Spinal cord (tissue), 10 donors: ENCODE data around the gene PTDSS2. TPM values are rescaled to one million over a fixed set of nuclear protein-coding genes. Genes with fewer than 3 reads are reported as not detected.
A peak's percentile ranks its signal among the peaks of the same experiment; 100 is the strongest.

ENCODE experiments used
- DNase-seq, 6 donors: peaks; one replicate each; pipeline versions ENCODE4 v3.0.0 to v3.0.0-alpha.2; 2013 to 2015; ENCODE audit warnings: low spot score in 6 of 6, low read depth in 4 of 6
- H3K27ac ChIP-seq: one replicate; pipeline ENCODE4 v1.5.1; 2013; ENCODE audit warnings: low read depth, low read length, control low read depth
- H3K27me3 ChIP-seq: one replicate; pipeline ENCODE4 v1.6.1; 2013; ENCODE audit warnings: low read length; ENCODE audit not compliant: control insufficient read depth, insufficient read depth
- H3K36me3 ChIP-seq: one replicate; pipeline ENCODE4 v1.6.1; 2013; ENCODE audit warnings: low read length; ENCODE audit not compliant: control insufficient read depth, insufficient read depth
- H3K4me1 ChIP-seq: one replicate; pipeline ENCODE4 v1.6.1; 2013; ENCODE audit warnings: low read length; ENCODE audit not compliant: control insufficient read depth, insufficient read depth
- H3K4me3 ChIP-seq: one replicate; pipeline ENCODE4 v1.5.1; 2013; ENCODE audit warnings: low read depth, low read length, control low read depth
- H3K9me3 ChIP-seq: one replicate; pipeline ENCODE4 v1.6.1; 2013; ENCODE audit warnings: low read length; ENCODE audit not compliant: control insufficient read depth, insufficient read depth
- WGBS: methylation state at CpG from one replicate; pipeline ENCODE4 v1.1.5; 2013; ENCODE audit warnings: missing lambda C conversion rate; ENCODE audit not compliant: insufficient coverage; 5-methylcytosine and 5-hydroxymethylcytosine counted together
- polyA plus RNA-seq, 2 donors: library from polyadenylated mRNA; unstranded; fragments of 120-200 nt; gene quantifications; one replicate each; pipeline ENCODE4 v1.2.1, GENCODE V29; 2013; ENCODE audit not compliant: insufficient read length in 2 of 2
- total RNA-seq, 2 donors: library from RNA; depleted of rRNA in 1 of 2; stranded (reverse); fragments of 120-200 nt in 1 of 2; fragments of >200 nt in 1 of 2; gene quantifications; one replicate each; pipeline versions ENCODE4 v1.2.3 to v1.2.4, GENCODE V29; 2013 to 2014
- donor health status: healthy.

The PTDSS2 gene
- total and polyA plus RNA-seq, 4 donors: 17.9 to 62.7 (median 40.2) TPM

GRCh38 chr11:447923-448731 is 2.0 kb upstream of the PTDSS2 start:
- no peaks in the 10 kb centered on the region for H3K9me3 ChIP-seq
- H3K36me3 ChIP-seq: peaks cover 19% of the 10 kb centered on the region
- H3K4me1 ChIP-seq: peaks cover 44% of the 10 kb centered on the region
- H3K4me3 ChIP-seq: peak overlapping the region; percentile 77
- whole genome bisulfite sequencing: under 1% methylated on average over 51 of the region's 55 CpGs
- H3K27ac ChIP-seq: peak overlapping the region; percentile 98
- DNase-seq: peak; percentile 71 to 97 (median 88)
- H3K27me3 ChIP-seq: no peaks in the 10 kb centered on the region

DNA sequence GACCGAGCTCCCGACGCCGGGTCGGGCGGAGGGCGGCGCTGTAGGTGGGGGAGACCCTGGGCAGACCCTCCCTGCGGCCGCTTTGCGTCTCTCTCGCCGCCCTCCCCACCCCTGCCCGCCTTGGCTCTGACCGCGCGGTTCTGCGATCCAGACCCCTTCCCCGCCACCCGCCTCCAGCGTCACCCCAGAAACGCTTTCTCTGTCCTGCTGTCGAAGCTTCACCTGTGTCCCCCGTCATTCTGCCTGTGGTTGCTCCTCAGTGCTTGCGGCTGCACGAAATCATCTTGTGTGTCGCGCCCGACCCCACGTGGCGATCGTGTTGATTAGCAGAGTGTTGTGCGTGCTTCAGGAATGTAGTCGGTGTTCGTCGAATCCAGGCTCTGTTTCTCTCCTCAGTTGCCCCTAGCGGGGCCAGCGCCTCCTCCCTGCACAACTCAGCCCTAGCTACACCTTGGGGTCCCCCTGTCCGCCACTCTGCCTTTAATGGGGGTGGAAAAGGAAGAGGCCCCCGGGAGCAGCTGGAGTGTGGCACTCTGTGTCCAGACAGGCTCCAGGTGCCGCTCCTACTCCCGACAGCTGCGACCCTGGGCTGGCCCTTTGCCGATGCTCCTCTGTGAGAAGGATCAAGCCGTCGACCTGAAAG is 851 bp downstream of the PTDSS2 start:
- no peak overlapping the region for H3K27ac ChIP-seq
- H3K27me3 ChIP-seq: no peaks in the 10 kb centered on the region
- H3K9me3 ChIP-seq: no peaks in the 10 kb centered on the region
- H3K4me1 ChIP-seq: peaks cover 40% of the 10 kb centered on the region
- peak in 3 of 6 donors; percentile 37 to 86 (median 76) for DNase-seq
- WGBS: 2% methylated on average over 36 of the region's 46 CpGs
- peaks cover 46% of the 10 kb centered on the region for H3K36me3 ChIP-seq
- H3K4me3 ChIP-seq: peak overlapping the region; percentile 90

- DNase-seq: no peak
- no peaks in the 10 kb centered on the region for H3K9me3 ChIP-seq
- H3K27ac ChIP-seq: no peak overlapping the region
These were observed 1.7 kb downstream of the PTDSS2 start for GRCh38 chr11:451738-452137.

GRCh38 chr11:452203-452744 is 2.2 kb downstream of the PTDSS2 start:
- Histone ChIP-seq H3K9me3 (no peaks in the 10 kb centered on the region), H3K27me3 (no peaks in the 10 kb centered on the region), H3K4me1 (peaks cover 37% of the 10 kb centered on the region), H3K36me3 (peaks cover 58% of the 10 kb centered on the region), H3K27ac (no peak overlapping the region), H3K4me3 (no peak overlapping the region)
- no peak for DNase-seq
- 89% methylated on average over 11 of the region's 12 CpGs for WGBS

More at GRCh38 chr11:451738-452137, 1.7 kb downstream of the PTDSS2 start:
- 91% methylated on average over 14 of the region's 14 CpGs for WGBS
- Histone ChIP-seq H3K36me3 (peaks cover 54% of the 10 kb centered on the region), H3K4me3 (peak overlapping the region; percentile 90), H3K4me1 (peaks cover 37% of the 10 kb centered on the region), H3K27me3 (no peaks in the 10 kb centered on the region)

DNA sequence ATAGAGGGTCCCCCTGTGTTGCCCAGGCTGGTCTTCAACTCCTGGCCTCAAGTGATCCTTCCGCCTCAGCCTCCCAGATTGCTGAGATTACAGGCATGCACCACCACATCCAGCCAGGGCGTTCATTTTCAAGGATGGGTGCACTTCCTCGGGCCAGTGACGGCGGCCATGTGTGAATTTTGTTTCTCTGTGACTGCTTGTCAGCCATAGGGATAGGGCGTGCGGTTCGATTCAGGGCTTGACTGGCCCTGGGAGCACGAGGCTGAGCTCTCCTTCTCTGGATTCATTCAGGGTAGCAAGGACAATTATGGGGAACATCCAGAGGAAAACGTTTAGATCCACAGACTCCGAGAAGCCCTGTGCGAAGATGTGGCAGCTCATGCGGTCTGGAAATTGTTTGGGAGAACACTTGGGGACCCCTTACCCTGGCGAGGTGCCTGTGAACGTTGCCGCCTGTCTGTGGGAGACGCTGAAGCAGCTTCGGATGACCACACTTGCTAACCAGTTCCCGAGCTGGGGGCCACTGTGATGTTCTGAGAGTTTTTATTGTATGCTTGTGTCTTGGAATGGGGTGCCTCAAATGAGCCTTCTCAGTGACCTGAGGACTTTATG is 2.9 kb downstream of the PTDSS2 start:
- Histone ChIP-seq H3K9me3 (no peaks in the 10 kb centered on the region), H3K4me1 (peaks cover 34% of the 10 kb centered on the region), H3K4me3 (no peak overlapping the region), H3K36me3 (peaks cover 59% of the 10 kb centered on the region), H3K27me3 (no peaks in the 10 kb centered on the region), H3K27ac (no peak overlapping the region)
- 93% methylated on average over 19 of the region's 19 CpGs for WGBS
- DNase-seq: no peak

GRCh38 chr11:453564-453963 is 3.5 kb downstream of the PTDSS2 start:
- no peak for DNase-seq
- Histone ChIP-seq H3K4me1 (peaks cover 29% of the 10 kb centered on the region), H3K4me3 (no peak overlapping the region), H3K27ac (no peak overlapping the region), H3K36me3 (peaks cover 59% of the 10 kb centered on the region), H3K9me3 (no peaks in the 10 kb centered on the region), H3K27me3 (no peaks in the 10 kb centered on the region)
- 91% methylated on average over 13 of the region's 13 CpGs for WGBS

DNA sequence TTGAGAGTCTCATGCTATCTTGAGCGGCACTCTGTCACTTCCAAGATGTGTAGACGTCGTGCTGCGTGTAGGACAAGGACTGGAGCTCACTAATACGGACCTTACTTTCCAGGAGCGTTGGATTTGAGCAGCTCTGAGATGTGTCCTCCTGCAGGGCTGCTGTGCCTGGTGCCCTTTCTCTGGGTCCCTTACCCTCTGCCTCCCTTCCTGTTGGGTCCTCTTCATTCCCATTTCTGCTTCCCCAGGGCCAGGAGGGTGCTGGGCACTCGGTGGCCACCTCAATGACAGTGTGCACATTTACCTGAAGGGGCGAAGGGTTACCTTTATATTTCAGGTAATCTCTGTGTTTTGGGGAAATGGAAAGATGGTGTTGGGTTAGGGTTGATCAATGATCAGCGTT is 4.0 kb downstream of the PTDSS2 start:
- H3K27me3 ChIP-seq: no peaks in the 10 kb centered on the region
- DNase-seq: no peak
- H3K9me3 ChIP-seq: no peaks in the 10 kb centered on the region

GRCh38 chr11:454801-455565 is 4.9 kb downstream of the PTDSS2 start:
- DNase-seq: no peak
- no peaks in the 10 kb centered on the region for H3K27me3 ChIP-seq
- H3K4me3 ChIP-seq: no peak overlapping the region
- H3K36me3 ChIP-seq: peaks cover 67% of the 10 kb centered on the region
- H3K9me3 ChIP-seq: no peaks in the 10 kb centered on the region
- WGBS: 76% methylated on average over 14 of the region's 14 CpGs
- no peak overlapping the region for H3K27ac ChIP-seq
- peaks cover 17% of the 10 kb centered on the region for H3K4me1 ChIP-seq

More for the DNA sequence above, 4.0 kb downstream of the PTDSS2 start:
- WGBS: 96% methylated on average over 9 of the region's 9 CpGs
- peaks cover 26% of the 10 kb centered on the region for H3K4me1 ChIP-seq
- H3K4me3 ChIP-seq: no peak overlapping the region
- no peak overlapping the region for H3K27ac ChIP-seq
- H3K36me3 ChIP-seq: peaks cover 59% of the 10 kb centered on the region

GRCh38 chr11:455566-456147 is 5.6 kb downstream of the PTDSS2 start:
- Histone ChIP-seq H3K4me1 (peaks cover 17% of the 10 kb centered on the region), H3K27ac (no peak overlapping the region), H3K9me3 (no peaks in the 10 kb centered on the region), H3K4me3 (no peak overlapping the region), H3K27me3 (no peaks in the 10 kb centered on the region), H3K36me3 (peaks cover 73% of the 10 kb centered on the region)
- 84% methylated on average over 13 of the region's 23 CpGs for WGBS
- no peak for DNase-seq
